Measurements from ENCODE around the gene FABP3. TPM values are rescaled to one million over a fixed set of nuclear protein-coding genes. Genes with fewer than 3 reads are reported as not detected.

The FABP3 gene
- total and polyA plus RNA-seq, 2 experiments from 2014 or later, result 19.3 to 50.2 TPM

DNA sequence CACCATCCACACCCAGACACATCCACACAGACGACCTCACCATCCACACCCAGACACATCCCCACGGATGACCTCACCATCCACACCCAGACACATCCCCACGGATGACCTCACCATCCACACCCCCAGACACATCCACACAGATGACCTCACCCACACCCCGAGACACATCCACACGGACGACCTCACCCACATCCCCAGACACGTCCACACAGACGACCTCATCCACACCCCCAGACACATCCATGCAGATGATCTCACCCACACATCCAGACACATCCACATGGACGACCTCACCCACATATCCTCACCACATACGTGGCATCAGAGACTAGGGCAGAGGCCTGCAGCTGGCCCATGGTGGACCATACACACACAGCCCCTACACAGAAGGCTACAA is 14.7 kb upstream of the FABP3 start:
- Mint-ChIP-seq H3K4me1 (no peaks in the 10 kb centered on the region; the same call in 2 of the 3 replicates), H3K27me3 (ENCODE audit: insufficient read depth, low read depth, poor library complexity) (peaks cover 6% of the 10 kb centered on the region), H3K36me3 (ENCODE audit: low read depth) (no peaks in the 10 kb centered on the region), H3K9me3 (no peaks in the 10 kb centered on the region), H3K27ac (no peak overlapping the region), H3K4me3 (no peak overlapping the region)
- Histone ChIP-seq H3K4me1 (ENCODE audit: insufficient read depth) (no peaks in the 10 kb centered on the region), H3K4me3 (no peak overlapping the region), H3K27ac (ENCODE audit: low read depth) (no peak overlapping the region), H3K9me2 (ENCODE audit: insufficient read depth) (no peaks in the 10 kb centered on the region), H3K79me2 (replicated peaks; ENCODE audit: insufficient read depth) (no peaks in the 10 kb centered on the region), H2AFZ (no peak overlapping the region), H3K27me3 (ENCODE audit: insufficient read depth) (no peaks in the 10 kb centered on the region), H3F3A (replicated peaks; ENCODE audit: low read depth) (no peaks in the 10 kb centered on the region), H3K4me2 (no peak overlapping the region), H4K20me1 (replicated peaks; ENCODE audit: insufficient read depth) (no peaks in the 10 kb centered on the region), H3K36me3 (ENCODE audit: insufficient read depth) (no peaks in the 10 kb centered on the region)
- ATAC-seq, result no peak
- no peak for DNase-seq (ENCODE audit: low spot score)
- TF ChIP-seq EZH2 (IDR thresholded peaks at IDR 0.05; ENCODE audit: low read depth, unreplicated experiment) (no peak), JUNB (IDR thresholded peaks at IDR 0.05; ENCODE audit: unreplicated experiment) (no peak), CTCF (conservative IDR thresholded peaks at IDR 0.05; ENCODE audit: low read depth in 2 of 2) (no peak), NANOG (IDR thresholded peaks at IDR 0.05; ENCODE audit: borderline replicate concordance) (no peak), ZNF462 (CRISPR knock-in tag; IDR thresholded peaks at IDR 0.05) (no peak), POLR2AphosphoS5 (IDR thresholded peaks at IDR 0.05; ENCODE audit: low read depth) (no peak), EZH2phosphoT487 (IDR thresholded peaks at IDR 0.05; ENCODE audit: unreplicated experiment) (no peak), ZNF114 (CRISPR knock-in tag; IDR thresholded peaks at IDR 0.05) (no peak), ETS1 (IDR thresholded peaks at IDR 0.05) (no peak), CREB1 (CRISPR knock-in tag; IDR thresholded peaks at IDR 0.05; ENCODE audit: low read depth) (no peak), STAT1 (IDR thresholded peaks at IDR 0.05; ENCODE audit: unreplicated experiment) (no peak), ZNF331 (CRISPR knock-in tag; IDR thresholded peaks at IDR 0.05; ENCODE audit: low read depth) (no peak)
- TF ChIP-seq, protein P1, sequence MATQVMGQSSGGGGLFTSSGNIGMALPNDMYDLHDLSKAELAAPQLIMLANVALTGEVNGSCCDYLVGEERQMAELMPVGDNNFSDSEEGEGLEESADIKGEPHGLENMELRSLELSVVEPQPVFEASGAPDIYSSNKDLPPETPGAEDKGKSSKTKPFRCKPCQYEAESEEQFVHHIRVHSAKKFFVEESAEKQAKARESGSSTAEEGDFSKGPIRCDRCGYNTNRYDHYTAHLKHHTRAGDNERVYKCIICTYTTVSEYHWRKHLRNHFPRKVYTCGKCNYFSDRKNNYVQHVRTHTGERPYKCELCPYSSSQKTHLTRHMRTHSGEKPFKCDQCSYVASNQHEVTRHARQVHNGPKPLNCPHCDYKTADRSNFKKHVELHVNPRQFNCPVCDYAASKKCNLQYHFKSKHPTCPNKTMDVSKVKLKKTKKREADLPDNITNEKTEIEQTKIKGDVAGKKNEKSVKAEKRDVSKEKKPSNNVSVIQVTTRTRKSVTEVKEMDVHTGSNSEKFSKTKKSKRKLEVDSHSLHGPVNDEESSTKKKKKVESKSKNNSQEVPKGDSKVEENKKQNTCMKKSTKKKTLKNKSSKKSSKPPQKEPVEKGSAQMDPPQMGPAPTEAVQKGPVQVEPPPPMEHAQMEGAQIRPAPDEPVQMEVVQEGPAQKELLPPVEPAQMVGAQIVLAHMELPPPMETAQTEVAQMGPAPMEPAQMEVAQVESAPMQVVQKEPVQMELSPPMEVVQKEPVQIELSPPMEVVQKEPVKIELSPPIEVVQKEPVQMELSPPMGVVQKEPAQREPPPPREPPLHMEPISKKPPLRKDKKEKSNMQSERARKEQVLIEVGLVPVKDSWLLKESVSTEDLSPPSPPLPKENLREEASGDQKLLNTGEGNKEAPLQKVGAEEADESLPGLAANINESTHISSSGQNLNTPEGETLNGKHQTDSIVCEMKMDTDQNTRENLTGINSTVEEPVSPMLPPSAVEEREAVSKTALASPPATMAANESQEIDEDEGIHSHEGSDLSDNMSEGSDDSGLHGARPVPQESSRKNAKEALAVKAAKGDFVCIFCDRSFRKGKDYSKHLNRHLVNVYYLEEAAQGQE (IDR thresholded peaks at IDR 0.05; ENCODE audit: unreplicated experiment), result no peak
